ENCODE data around the gene ZGLP1.
"Not testable (repeated sequence)": the region's sequence is repeated elsewhere in the genome, so short reads cannot be mapped to it uniquely, and the experiment has no call there.

Gene ZGLP1

GRCh38 chr19:10282043-10282442 is 27.6 kb downstream of the ZGLP1 start:
- not testable (repeated sequence) for H3K9ac ChIP-seq (ENCODE audit: low read depth, low read length); H3K27ac ChIP-seq (ENCODE audit: low read length); H3K9me3 ChIP-seq (ENCODE audit: insufficient read depth, low read depth, low read length); H3K36me3 ChIP-seq (ENCODE audit: insufficient read depth, low read depth, low read length); H3K4me1 ChIP-seq (ENCODE audit: insufficient read depth, low read length); H3K4me3 ChIP-seq (ENCODE audit: low read length)
- peaks cover 13% of the 10 kb centered on the region for H3K27me3 ChIP-seq (ENCODE audit: insufficient read depth, low read length)

DNA sequence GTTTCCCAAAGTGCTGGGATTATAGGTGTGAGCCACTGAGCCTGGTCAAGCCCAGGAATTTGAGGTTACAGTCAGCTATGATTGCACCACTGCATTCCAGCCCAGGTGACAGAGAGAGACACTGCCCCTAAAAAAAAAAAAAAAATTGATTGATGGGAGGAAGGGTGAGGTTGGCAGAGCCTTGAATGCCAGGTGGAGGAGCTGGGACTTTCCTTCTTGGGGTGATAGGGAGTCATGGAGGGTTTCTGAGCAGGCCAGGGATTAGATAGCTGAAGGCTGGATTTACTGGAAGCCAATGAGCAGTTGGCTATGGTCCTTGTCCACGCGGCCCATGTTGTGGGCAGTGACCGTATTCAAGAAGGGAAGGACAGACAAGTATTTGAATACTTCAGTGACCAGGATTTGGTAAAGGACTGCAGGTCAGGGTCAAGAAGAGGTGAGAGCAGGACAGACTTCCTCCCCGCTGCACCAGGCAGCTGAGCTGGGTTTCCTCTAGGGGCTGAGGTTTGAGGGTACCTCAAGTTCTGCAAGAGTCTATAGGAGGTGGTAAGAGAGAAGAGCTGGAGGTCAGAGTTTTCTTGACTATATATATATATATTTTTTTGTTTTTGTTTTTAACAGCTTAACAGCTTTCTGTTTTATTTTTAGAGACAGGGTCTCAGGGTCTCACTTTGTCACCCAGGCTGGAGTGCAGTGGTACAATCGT is 29.7 kb downstream of the ZGLP1 start:
- Histone ChIP-seq H3K9ac (ENCODE audit: low read depth, low read length) (no peak overlapping the region), H3K4me1 (ENCODE audit: insufficient read depth, low read length) (no peaks in the 10 kb centered on the region), H3K27ac (ENCODE audit: low read length) (no peak overlapping the region), H3K36me3 (ENCODE audit: insufficient read depth, low read depth, low read length) (no peaks in the 10 kb centered on the region), H3K4me3 (ENCODE audit: low read length) (no peak overlapping the region), H3K9me3 (ENCODE audit: insufficient read depth, low read depth, low read length) (no peaks in the 10 kb centered on the region), H3K27me3 (ENCODE audit: insufficient read depth, low read length) (no peaks in the 10 kb centered on the region)

- H3K4me1 ChIP-seq (ENCODE audit: insufficient read depth, low read length) = no peaks in the 10 kb centered on the region
These were observed 30.7 kb downstream of the ZGLP1 start for GRCh38 chr19:10278935-10279334.

GRCh38 chr19:10277795-10278589 is 31.6 kb downstream of the ZGLP1 start:
- Histone ChIP-seq H3K36me3 (ENCODE audit: insufficient read depth, low read depth, low read length) (no peaks in the 10 kb centered on the region), H3K4me1 (ENCODE audit: insufficient read depth, low read length) (no peaks in the 10 kb centered on the region), H3K9ac (ENCODE audit: low read depth, low read length) (no peak overlapping the region), H3K9me3 (ENCODE audit: insufficient read depth, low read depth, low read length) (no peaks in the 10 kb centered on the region), H3K27ac (ENCODE audit: low read length) (no peak overlapping the region), H3K4me3 (ENCODE audit: low read length) (no peak overlapping the region), H3K27me3 (ENCODE audit: insufficient read depth, low read length) (0 out of 2 replicates have a peak, but pooled peaks cover under 1% of the 10 kb centered on the region)

More at GRCh38 chr19:10278935-10279334, 30.7 kb downstream of the ZGLP1 start:
- H3K27me3 ChIP-seq (ENCODE audit: insufficient read depth, low read length) = no peaks in the 10 kb centered on the region
- no peak overlapping the region for H3K9ac ChIP-seq (ENCODE audit: low read depth, low read length)
- H3K9me3 ChIP-seq (ENCODE audit: insufficient read depth, low read depth, low read length) = no peaks in the 10 kb centered on the region
- no peak overlapping the region for H3K4me3 ChIP-seq (ENCODE audit: low read length)
- no peaks in the 10 kb centered on the region for H3K36me3 ChIP-seq (ENCODE audit: insufficient read depth, low read depth, low read length)
- no peak overlapping the region for H3K27ac ChIP-seq (ENCODE audit: low read length)

DNA sequence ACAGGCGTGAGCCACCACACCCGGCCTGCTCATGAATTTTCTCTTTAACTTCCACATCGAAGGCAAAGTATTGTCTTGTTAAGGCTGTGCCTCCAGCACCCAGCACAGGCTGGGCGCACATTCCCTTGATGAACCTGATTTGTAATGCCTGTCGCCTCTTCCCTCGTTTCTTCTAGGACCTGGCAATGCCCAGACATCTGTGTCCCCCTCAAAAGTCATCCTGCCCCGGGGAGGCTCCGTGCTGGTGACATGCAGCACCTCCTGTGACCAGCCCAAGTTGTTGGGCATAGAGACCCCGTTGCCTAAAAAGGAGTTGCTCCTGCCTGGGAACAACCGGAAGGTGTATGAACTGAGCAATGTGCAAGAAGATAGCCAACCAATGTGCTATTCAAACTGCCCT is 35.0 kb downstream of the ZGLP1 start:
- Histone ChIP-seq H3K9me3 (ENCODE audit: insufficient read depth, low read depth, low read length) (no peaks in the 10 kb centered on the region), H3K27ac (ENCODE audit: low read length) (no peak overlapping the region), H3K27me3 (ENCODE audit: insufficient read depth, low read length) (peaks cover 34% of the 10 kb centered on the region), H3K4me1 (ENCODE audit: insufficient read depth, low read length) (no peaks in the 10 kb centered on the region; the same call in 1 of the 2 replicates), H3K36me3 (ENCODE audit: insufficient read depth, low read depth, low read length) (no peaks in the 10 kb centered on the region), H3K4me3 (ENCODE audit: low read length) (no peak overlapping the region), H3K9ac (ENCODE audit: low read depth, low read length) (no peak overlapping the region)

GRCh38 chr19:10271543-10272086 is 38.0 kb downstream of the ZGLP1 start:
- Histone ChIP-seq H3K9ac (ENCODE audit: low read depth, low read length) (no peak overlapping the region; the same call in 1 of the 2 replicates), H3K36me3 (ENCODE audit: insufficient read depth, low read depth, low read length) (no peaks in the 10 kb centered on the region), H3K4me3 (ENCODE audit: low read length) (peak overlapping the region; percentile 68; the same call in 1 of the 2 replicates)

DNA sequence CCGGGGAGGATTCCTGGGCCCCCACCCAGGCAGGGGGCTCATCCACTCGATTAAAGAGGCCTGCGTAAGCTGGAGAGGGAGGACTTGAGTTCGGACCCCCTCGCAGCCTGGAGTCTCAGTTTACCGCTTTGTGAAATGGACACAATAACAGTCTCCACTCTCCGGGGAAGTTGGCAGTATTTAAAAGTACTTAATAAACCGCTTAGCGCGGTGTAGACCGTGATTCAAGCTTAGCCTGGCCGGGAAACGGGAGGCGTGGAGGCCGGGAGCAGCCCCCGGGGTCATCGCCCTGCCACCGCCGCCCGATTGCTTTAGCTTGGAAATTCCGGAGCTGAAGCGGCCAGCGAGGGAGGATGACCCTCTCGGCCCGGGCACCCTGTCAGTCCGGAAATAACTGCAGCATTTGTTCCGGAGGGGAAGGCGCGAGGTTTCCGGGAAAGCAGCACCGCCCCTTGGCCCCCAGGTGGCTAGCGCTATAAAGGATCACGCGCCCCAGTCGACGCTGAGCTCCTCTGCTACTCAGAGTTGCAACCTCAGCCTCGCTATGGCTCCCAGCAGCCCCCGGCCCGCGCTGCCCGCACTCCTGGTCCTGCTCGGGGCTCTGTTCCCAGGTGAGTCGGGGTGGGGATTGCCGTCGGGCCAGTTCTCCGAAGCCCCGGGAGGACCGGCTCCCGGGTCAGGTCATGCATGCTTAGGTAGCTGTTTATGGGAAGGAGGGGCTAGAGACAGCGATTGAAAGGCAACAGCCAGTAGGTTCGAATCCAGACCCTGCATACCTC is 38.8 kb downstream of the ZGLP1 start, which contains the start of gene ICAM1:
TSS of gene ICAM1 (plus strand) at position 505 of the 779 bp plus-strand sequence. CDS start at position 545, 40 bp downstream.
- Histone ChIP-seq H3K36me3 (ENCODE audit: insufficient read depth, low read depth, low read length) (no peaks in the 10 kb centered on the region), H3K27me3 (ENCODE audit: insufficient read depth, low read length) (peaks cover 43% of the 10 kb centered on the region), H3K4me3 (ENCODE audit: low read length) (peak within 1 kb of the TSS; percentile 68), H3K9ac (ENCODE audit: low read depth, low read length) (peak within 1 kb of the TSS; percentile 59; the same call in 1 of the 2 replicates), H3K4me1 (ENCODE audit: insufficient read depth, low read length) (no peaks in the 10 kb centered on the region; the same call in 1 of the 2 replicates), H3K9me3 (ENCODE audit: insufficient read depth, low read depth, low read length) (no peaks in the 10 kb centered on the region), H3K27ac (ENCODE audit: low read length) (no peak within 1 kb of the TSS)

More at GRCh38 chr19:10271543-10272086, 38.0 kb downstream of the ZGLP1 start:
- Histone ChIP-seq H3K27ac (ENCODE audit: low read length) (no peak overlapping the region), H3K9me3 (ENCODE audit: insufficient read depth, low read depth, low read length) (no peaks in the 10 kb centered on the region), H3K27me3 (ENCODE audit: insufficient read depth, low read length) (peaks cover 43% of the 10 kb centered on the region), H3K4me1 (ENCODE audit: insufficient read depth, low read length) (no peaks in the 10 kb centered on the region; the same call in 1 of the 2 replicates)

- Histone ChIP-seq H3K4me3 (ENCODE audit: low read length) (peak overlapping the region; percentile 68), H3K9ac (ENCODE audit: low read depth, low read length) (peak overlapping the region; percentile 32; the same call in 1 of the 2 replicates), H3K4me1 (ENCODE audit: insufficient read depth, low read length) (no peaks in the 10 kb centered on the region; the same call in 1 of the 2 replicates), H3K27me3 (ENCODE audit: insufficient read depth, low read length) (peaks cover 43% of the 10 kb centered on the region), H3K36me3 (ENCODE audit: insufficient read depth, low read depth, low read length) (no peaks in the 10 kb centered on the region), H3K27ac (ENCODE audit: low read length) (no peak overlapping the region), H3K9me3 (ENCODE audit: insufficient read depth, low read depth, low read length) (no peaks in the 10 kb centered on the region)
These were observed 39.4 kb downstream of the ZGLP1 start for GRCh38 chr19:10270180-10270615.

GRCh38 chr19:10269333-10270179 is 40.1 kb downstream of the ZGLP1 start:
- Histone ChIP-seq H3K9ac (ENCODE audit: low read depth, low read length) (no peak overlapping the region), H3K9me3 (ENCODE audit: insufficient read depth, low read depth, low read length) (no peaks in the 10 kb centered on the region), H3K36me3 (ENCODE audit: insufficient read depth, low read depth, low read length) (no peaks in the 10 kb centered on the region), H3K27ac (ENCODE audit: low read length) (no peak overlapping the region), H3K4me1 (ENCODE audit: insufficient read depth, low read length) (no peaks in the 10 kb centered on the region; the same call in 1 of the 2 replicates), H3K27me3 (ENCODE audit: insufficient read depth, low read length) (peaks cover 43% of the 10 kb centered on the region), H3K4me3 (ENCODE audit: low read length) (peak overlapping the region; percentile 68; the same call in 1 of the 2 replicates)

- Histone ChIP-seq H3K4me3 (ENCODE audit: low read length) (no peak overlapping the region), H3K27ac (ENCODE audit: low read length) (no peak overlapping the region), H3K9ac (ENCODE audit: low read depth, low read length) (no peak overlapping the region), H3K4me1 (ENCODE audit: insufficient read depth, low read length) (no peaks in the 10 kb centered on the region; the same call in 1 of the 2 replicates), H3K36me3 (ENCODE audit: insufficient read depth, low read depth, low read length) (no peaks in the 10 kb centered on the region), H3K27me3 (ENCODE audit: insufficient read depth, low read length) (peaks cover 43% of the 10 kb centered on the region), H3K9me3 (ENCODE audit: insufficient read depth, low read depth, low read length) (no peaks in the 10 kb centered on the region)
These were observed 41.5 kb downstream of the ZGLP1 start for GRCh38 chr19:10268071-10268470.
